IPS-NIHi11 (cell line): ENCODE data around the gene HTD2.

Experiments
- DNase-seq: peaks from one replicate; pipeline ENCODE4 v3.0.0; 2012; ENCODE audit warnings: mixed read lengths, low spot score

HTD2 gene

DNA sequence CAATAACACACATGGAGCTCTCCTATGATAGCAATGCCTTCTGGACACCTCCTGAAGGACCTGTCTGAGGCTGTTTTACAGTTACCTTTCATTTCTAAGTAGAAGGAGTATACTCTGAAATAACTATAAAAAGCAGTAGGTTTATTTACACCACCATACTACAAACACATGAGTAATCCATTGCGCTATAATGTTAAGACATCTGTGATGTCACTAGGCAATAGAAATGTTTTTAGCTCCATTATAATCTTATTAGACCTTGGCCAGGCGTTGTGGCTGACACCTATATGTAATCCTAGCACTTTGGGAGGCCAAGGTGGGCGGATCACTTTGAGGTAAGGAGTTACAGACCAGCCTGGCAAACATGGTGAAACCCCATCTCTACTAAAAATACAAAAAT lies 51.1 kb downstream of the HTD2 start:
- DNase-seq = no peak

DNA sequence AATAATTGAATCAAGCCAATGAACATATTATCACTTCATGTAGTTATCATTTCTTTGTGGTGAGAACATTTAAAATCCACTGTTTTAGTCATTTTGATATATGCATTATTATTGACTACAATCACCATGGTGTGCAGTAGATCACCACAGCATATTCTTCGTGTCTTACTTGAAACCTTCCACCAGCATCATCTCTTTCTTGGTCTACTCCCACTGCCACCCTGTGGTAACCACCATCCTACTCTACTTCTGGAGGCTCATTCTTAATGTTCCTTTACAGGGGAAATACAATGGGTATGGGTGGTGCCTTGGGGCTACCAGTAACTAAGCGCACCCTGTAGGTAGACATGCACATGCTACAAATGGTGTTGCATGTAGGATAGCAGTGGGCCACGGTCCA lies 51.8 kb downstream of the HTD2 start:
- DNase-seq = no peak

DNA sequence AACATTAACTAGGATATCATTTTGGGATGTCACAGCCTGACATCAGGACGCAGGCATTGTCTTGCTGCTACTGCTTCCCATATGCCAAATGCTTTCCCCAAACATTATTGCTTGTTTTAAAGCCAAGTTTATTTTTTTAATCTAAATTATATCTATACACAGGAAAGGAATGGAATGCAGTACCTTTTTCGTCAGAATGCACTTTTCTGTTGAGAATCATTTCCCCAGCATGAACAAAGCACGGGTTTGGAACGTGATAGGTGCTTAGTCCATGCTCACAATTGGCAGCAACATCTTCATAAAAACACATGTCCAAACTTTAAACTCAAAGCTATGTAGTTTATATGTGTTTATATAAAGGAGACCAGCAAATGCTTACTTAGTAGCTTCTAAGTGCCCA lies 52.5 kb downstream of the HTD2 start:
- DNase-seq = no peak

DNA sequence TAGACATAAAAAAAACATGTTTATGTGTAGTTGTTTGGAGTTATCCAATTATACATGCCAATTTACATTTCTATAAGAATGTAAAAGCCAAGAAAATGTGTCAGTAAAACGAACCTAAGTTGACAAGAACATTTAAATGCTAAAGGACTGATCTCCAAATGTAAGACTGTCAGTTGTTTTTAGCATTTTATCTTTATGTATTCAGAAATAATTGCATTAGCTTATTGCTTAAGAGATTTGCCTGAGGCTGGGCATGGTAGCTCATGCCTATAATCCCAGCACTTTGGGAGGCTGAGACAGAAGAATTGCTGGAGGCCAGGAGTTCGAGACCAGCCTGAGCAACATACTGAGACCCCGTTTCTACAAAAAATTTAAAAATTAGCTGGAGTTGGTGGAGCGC lies 53.3 kb downstream of the HTD2 start:
- no peak for DNase-seq

DNA sequence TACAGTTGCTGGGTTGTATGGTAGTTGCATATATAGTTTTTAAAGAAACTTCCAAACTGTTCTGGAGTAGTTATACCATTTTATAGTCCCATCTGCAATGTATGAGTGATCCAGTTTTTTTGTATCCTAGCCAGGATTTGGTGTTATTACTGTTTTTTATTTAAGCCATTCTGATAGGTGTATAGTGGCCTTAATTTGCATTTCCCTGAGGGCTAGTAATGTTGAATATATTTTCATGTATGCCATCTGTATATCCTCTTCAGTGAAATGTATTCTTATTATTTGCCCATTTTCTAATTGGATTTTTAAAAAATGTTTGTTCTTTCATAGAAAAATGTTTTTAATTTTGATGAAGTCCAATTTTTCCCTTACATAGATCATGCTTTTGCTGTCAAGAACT lies 55.5 kb downstream of the HTD2 start:
- DNase-seq = no peak

DNA sequence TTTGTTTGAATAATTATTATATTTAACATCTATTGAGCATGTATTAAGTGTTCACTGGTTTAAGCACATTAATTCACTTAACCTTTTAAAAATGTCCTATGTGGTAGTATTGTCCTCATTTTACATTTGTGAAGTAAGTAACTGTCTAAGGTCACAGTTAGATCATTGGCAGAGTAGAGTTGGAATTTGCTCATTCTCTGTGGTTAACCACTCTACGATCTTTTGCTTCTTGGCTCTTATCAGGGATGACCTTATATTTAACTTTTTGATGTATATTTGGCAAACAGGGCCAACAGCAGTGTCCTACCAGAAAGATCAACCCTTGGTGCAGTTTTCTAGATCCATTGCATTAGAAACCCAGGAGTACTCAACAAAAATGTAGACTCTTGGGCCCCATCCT lies 60.4 kb downstream of the HTD2 start:
- no peak for DNase-seq

DNA sequence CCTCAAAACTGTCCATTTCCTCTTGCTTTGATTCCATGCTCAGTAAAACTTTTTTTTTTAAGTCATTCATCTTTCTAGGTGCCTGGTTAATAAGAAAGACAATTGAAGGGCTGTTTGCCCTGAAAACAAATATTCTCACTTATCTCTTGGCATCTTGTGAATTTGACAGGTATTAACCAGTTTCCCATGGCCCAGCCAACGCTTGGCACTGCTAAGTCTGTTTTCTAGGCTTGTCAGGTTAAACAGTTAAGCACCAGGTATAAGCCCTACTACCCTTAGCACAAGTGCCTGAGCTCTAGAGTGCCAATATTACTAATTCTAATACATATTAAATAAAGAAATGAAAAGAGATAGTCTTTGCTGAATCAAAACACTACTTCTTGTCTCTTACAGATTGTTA lies 62.7 kb downstream of the HTD2 start:
- DNase-seq = no peak
